ENCODE data around the gene LGI2. TPM values are rescaled to one million over a fixed set of nuclear protein-coding genes. Genes with fewer than 3 reads are reported as not detected.

The LGI2 gene
- total RNA-seq, 1 experiment from 2014 or later = 1.4 TPM

DNA sequence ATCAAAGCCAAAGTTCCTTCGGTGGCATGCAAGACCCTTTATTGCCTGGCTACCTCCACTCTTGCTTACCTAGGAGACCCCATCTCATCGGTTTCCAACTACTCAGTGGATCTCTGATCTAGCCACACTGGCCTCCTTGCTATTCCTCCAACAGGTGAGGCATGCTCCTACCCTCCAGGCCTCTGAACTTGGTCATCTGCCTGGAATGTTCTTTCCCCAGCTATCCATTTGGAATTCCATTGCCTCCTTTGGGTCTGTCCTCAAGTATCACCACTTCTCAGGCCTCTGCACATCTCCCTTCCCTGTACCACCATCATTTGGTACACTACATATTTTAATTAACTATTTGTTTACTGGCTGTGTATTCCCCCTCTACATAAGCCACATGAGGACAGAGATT lies 11.2 kb downstream of the LGI2 start:
- Histone ChIP-seq H2BK15ac (ENCODE audit: low read depth, low read length) (no peak overlapping the region), H4K20me1 (ENCODE audit: control insufficient read depth, insufficient read depth, insufficient read length) (no peaks in the 10 kb centered on the region), H3K4me2 (ENCODE audit: insufficient read depth, insufficient read length, low read length) (no peak overlapping the region), H3K9me3 (ENCODE audit: control insufficient read depth, low read depth, low read length) (no peaks in the 10 kb centered on the region), H3T11ph (ENCODE audit: low read length) (no peak overlapping the region), H2AFZ (ENCODE audit: low read length) (no peak overlapping the region), H4K8ac (replicated peaks; ENCODE audit: insufficient read length, low read depth, low read length) (no peak overlapping the region), H3K4me1 (ENCODE audit: insufficient read depth, low read length) (no peaks in the 10 kb centered on the region; the same call in 1 of the 2 replicates), H2AK5ac (ENCODE audit: insufficient read length, low read length) (no peak overlapping the region), H3K27ac (ENCODE audit: insufficient read length, low read depth, low read length) (no peak overlapping the region), H3K56ac (ENCODE audit: insufficient read length, low read depth, low read length) (no peak overlapping the region), H3K27me3 (ENCODE audit: insufficient read depth, low read length) (no peaks in the 10 kb centered on the region), H3K14ac (ENCODE audit: insufficient read depth, low read length) (no peak overlapping the region), H2BK12ac (ENCODE audit: insufficient read length, low read depth, low read length) (no peak overlapping the region), H3K9ac (ENCODE audit: extremely low read depth, insufficient read length, low read length) (no peak overlapping the region), H3K4ac (ENCODE audit: low read depth, low read length) (no peak overlapping the region), H3K18ac (ENCODE audit: insufficient read length, low read depth, low read length) (no peak overlapping the region), H4K91ac (ENCODE audit: insufficient read length, low read depth, low read length) (no peak overlapping the region), H4K5ac (ENCODE audit: insufficient read length, low read depth, low read length) (no peak overlapping the region), H3K79me2 (ENCODE audit: insufficient read depth, low read length) (no peaks in the 10 kb centered on the region), H2BK5ac (ENCODE audit: insufficient read length, low read length) (no peak overlapping the region), H3K23ac (ENCODE audit: insufficient read length, low read depth, low read length) (no peak overlapping the region), H3K23me2 (ENCODE audit: insufficient read length, low read depth, low read length, poor library complexity, severe bottlenecking) (no peaks in the 10 kb centered on the region), H2BK120ac (ENCODE audit: low read depth, low read length, poor library complexity, severe bottlenecking) (no peak overlapping the region), H2BK20ac (ENCODE audit: low read depth, low read length, poor library complexity, severe bottlenecking) (no peak overlapping the region), H3K79me1 (ENCODE audit: insufficient read depth, low read depth, low read length, poor library complexity, severe bottlenecking) (no peaks in the 10 kb centered on the region)
- no peaks in the 10 kb centered on the region for H3K9me3 Mint-ChIP-seq
- H3K27me3 Mint-ChIP-seq (ENCODE audit: low read depth) = peaks cover 4% of the 10 kb centered on the region
- TF ChIP-seq, protein P1, sequence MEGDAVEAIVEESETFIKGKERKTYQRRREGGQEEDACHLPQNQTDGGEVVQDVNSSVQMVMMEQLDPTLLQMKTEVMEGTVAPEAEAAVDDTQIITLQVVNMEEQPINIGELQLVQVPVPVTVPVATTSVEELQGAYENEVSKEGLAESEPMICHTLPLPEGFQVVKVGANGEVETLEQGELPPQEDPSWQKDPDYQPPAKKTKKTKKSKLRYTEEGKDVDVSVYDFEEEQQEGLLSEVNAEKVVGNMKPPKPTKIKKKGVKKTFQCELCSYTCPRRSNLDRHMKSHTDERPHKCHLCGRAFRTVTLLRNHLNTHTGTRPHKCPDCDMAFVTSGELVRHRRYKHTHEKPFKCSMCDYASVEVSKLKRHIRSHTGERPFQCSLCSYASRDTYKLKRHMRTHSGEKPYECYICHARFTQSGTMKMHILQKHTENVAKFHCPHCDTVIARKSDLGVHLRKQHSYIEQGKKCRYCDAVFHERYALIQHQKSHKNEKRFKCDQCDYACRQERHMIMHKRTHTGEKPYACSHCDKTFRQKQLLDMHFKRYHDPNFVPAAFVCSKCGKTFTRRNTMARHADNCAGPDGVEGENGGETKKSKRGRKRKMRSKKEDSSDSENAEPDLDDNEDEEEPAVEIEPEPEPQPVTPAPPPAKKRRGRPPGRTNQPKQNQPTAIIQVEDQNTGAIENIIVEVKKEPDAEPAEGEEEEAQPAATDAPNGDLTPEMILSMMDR (conservative IDR thresholded peaks at IDR 0.05) = no peak
- no peak for DNase-seq
- no CpG with 5 or more reads among the region's 2 CpGs for WGBS (ENCODE audit: extremely low coverage, insufficient read length, low lambda C conversion rate)
- H3K36me3 Mint-ChIP-seq (ENCODE audit: insufficient read depth in 1 of 3, low read depth in 3 of 3) = peaks cover 0 to 9% (median 5%) of the 10 kb centered on the region in 3 experiments; a peak in 2 of 7 replicates
- H3K4me3 Mint-ChIP-seq = no peak overlapping the region
- H3K4me1 Mint-ChIP-seq = peaks cover 5 to 11% of the 10 kb centered on the region in 2 experiments; a peak in 3 of 4 replicates
- H3K27ac Mint-ChIP-seq = no peak overlapping the region
